DMS53 treated with DMSO at 0.1 percent for 48 hours (cell line): Measurements from ENCODE around the gene FAM193B.
"Not testable (repeated sequence)": the region's sequence is repeated elsewhere in the genome, so short reads cannot be mapped to it uniquely, and the experiment has no call there.

ENCODE experiments used
- DNase-seq: peaks from one replicate; lab custom pipeline; 2025; ENCODE audit not compliant: unreplicated experiment; lab: John Stamatoyannopoulos, UW

FAM193B gene

DNA sequence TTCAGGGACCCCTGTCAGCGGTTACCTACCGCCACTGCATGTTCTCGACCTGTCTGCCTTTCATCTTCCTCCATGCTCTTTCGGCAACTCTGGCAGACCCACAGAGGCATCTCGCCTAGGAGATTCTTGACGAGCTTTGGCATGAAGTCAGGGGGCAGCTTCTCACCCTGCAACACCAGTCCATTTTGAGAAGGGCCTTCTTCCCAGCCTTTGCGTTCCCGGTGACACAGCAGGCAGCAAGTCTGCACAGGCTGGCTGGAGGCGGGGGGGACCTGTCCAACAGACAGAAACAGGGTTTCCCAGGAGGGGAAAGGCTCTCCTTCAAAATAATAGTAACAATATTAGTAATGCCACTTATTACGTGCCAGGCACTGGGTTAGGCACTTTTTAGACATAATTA is 15.5 kb downstream of the FAM193B start:
- no peak for DNase-seq

DNA sequence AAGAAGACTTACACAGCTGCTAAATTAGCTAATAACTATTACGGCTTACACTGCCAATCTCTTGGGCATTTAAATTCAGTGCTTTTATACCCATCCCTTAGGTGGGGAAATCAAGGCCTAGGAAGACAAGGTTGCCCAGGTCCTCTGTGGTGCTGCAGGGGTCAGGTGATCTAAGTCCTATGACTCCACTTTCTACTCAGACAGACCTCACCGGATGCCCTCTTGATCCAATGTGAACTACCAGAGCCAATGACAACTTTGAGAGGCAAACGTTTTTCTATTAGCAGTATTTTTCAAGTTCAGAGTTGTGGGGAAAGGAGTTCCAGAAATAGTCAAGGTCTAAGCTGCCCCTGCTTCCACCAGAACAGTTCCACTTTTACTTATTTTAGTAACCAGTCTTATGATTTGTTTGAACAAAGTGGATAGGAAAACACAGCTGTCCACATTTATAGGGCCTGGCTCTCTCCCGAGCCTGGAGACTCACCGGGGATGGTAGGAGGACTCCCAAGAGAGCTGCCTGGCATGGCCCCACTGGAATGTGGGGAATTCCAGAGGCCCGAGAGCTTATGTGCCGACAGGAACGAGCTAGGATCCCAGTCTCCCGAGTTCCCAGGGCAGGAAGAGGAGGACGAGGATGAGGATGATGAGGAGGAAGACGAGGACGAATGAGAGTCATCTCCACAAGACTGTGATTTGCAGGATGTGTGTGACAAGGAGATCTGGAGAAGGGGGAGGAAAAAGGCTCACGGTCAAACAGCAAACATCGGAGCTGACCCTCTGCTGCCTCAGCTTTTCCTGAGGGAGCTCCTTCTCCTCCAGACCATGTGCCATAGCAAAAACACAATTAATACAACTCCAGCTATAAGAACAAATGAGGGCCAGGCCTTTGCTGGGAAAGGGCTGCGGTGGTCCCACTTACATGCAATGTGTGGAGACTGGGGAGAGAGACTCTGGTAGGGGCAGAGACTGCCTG is 16.7 kb downstream of the FAM193B start:
- peak; percentile 8 for DNase-seq

DNA sequence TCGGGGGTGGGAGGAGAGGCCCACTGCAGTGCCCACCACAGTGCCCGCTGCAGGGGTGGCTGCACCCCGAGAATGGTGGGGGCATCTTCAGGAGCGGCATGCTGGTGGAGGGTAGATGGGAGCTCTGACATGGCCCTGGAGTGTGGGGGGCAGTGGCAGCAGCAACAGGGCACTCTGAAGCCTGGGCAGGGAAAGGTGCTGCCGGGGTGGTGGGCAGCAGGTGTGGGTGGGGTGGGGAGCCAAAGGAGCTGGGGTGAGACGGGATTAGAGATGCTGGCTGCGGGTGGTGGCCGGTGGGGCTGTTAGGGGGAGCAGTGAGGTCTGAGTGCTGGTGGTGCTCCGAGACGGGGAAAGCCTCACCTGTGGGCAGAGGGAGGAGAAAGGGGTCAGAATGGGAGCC is 18.0 kb downstream of the FAM193B start:
- DNase-seq = no peak

DNA sequence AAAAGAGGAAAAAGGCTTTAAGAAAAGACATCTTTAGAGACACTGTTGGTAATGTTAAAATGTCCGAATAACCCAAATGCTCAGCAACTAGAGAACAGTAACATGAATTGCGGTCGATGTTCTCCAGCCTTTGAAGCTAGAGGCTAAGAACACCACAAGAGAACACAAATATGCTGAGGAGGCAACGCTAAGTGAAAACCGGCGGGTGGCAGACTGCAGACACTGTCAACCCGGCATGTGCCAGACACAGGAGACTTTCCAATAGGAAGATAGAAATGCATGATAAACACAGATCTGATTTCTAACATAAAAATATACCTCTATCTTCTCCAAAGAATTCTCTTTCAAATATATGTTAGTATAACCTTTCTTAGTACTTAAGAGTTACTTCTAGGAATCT is 19.2 kb downstream of the FAM193B start:
- no peak for DNase-seq

DNA sequence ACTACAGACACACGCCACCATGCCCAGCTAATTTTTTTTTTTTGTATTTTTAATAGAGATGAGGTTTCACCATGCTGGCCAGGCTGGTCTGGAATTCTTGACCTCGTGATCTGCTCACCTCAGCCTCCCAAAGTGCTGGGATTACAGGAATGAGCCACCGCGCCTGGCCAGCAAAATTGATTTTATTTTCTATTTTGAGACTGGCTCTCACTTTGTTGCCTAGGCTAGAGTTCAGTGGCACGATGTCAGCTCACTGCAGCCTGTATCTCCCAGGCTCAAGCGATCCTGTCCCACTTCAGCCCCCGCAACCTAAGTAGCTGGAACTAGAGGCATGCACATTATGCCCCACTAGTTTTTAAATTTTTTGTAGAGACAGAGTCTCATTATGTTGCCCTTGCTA is 19.9 kb downstream of the FAM193B start:
- DNase-seq = not testable (repeated sequence)

DNA sequence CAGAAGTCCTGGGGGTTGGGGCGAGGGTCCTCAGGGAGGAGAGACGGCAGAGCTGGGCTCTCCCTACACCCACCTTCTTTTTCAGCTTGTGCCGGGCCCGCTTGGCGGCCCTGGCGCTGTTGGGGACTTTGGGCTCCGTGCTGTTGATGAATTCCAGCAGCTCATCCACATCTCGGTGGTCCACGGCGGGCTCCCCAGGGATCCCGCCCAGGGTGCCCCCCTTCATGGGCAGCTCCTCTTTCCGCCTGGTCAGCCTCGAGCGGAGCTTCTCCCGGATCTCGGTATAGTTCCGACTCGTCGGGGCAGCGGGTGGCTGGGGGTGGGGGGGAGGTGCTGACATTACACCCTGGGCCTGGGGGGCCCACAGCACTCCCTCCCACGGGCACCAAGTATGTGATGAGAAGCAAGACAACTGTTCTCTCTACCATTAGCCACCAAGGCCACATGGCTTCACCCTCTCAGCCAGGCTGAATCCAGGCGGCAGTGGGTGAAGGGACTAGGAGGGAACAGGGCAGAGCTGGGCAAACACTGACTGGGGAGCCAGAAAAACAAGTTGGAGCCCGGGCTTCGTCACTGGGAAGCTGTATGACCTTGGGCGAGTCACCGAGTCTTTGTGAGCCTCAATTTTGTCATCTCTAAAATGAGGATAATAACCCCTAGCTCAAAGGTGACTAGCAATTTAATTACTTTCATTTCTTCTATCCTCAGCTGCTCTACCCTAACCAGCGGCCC is 23.0 kb downstream of the FAM193B start:
- DNase-seq = no peak

DNA sequence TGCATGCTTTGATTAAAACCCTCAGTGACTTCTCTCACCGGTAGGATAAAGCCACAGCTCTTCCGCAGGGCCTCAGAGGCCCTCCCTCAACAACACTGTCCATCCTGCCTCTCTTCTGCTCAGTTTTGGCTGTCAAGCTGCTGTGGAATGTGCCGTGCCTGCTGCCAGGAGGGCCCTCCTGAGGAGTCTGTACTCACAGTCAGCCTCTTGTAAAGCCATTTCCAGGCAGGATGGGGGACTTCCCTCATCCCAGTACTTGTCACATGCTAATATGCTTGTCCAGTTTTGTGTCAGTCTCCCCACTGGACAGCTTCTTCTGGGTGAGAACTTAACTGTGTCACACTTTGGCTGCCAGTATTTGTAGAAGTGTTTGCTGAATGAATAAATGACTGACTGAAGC is 23.7 kb downstream of the FAM193B start:
- DNase-seq = no peak

DNA sequence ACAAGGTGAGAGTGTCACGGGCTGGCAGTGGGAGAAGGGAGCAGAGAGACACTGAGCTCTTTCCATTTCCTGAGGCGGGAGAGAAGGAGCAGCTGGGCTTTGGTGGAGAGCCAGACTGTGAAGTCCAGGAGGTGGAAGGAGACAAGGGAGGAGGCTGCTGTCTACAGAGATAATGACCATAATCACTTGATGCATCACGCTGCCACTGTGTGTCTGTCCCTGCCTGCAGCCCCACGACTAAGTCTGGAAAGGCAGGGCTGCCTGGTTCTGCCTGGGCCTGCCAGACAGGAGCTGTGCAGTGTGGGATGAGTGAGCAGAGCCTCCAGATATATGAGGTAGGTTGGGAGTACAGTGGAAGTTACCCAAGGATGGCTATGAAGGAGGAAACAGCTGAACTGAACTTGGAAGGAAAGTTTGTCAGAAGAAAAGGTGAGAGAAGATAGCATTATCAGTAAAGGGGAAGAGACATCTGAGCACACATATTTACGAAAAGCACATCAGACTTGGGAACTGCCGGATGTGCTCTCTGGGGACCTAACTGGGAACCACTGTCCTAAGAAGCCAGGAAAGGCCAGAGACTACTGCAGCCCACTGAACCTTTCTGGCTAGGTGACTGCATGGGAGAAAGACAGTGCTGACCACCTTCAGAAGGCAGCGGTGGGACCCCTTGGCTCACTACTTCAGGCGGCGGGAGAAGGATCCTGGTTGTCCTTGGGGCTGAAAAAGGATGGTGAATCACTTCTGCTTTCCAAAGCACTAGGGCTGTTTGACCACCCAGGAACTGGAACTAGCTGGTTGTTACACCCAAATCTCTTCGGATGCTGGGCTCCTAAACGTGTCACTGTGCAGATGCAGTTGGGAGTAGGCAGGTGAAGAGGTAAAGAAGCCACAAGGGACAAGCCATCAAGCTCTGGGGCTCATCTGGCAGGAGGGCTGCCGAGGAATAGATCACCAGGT is 24.8 kb downstream of the FAM193B start:
- no peak for DNase-seq

DNA sequence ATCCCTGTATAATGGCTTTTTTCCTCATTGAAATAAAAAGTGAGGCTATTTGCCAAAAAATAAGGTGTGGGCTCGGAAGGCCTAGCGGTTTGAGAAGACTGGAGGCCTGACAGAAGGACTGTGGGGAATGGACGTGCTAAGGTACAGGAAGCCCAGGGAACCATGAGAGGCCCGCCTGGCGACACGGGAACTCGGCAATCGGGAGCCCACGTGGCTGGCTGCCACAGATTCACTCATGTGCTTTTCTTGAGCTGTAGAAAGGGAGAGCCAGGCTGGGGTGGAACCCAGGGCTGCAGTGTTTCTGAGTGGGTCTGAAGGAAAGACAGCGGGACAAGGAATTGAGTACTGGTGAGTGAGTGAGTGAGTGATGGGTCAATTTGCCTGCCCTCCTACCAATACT is 25.7 kb downstream of the FAM193B start:
- no peak for DNase-seq

DNA sequence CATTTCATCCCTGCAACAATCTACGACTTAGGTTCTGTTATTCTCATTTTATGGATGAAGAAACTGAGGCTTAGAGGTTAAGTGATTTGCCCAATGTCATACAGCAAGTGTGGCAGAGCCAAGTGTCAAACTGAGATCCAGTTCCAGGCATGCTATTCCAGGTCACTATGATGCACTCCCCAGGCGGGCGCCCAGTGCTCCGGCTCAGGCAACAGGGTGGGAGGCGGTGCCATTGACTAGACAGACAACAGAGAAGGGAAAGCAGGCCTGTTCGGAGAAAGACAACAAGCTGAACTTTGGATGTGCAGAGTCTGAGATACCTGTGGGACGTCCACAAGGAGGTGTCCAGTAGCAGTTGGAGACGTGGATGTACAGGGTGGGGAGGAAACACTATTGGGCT is 26.8 kb downstream of the FAM193B start:
- DNase-seq = no peak

DNA sequence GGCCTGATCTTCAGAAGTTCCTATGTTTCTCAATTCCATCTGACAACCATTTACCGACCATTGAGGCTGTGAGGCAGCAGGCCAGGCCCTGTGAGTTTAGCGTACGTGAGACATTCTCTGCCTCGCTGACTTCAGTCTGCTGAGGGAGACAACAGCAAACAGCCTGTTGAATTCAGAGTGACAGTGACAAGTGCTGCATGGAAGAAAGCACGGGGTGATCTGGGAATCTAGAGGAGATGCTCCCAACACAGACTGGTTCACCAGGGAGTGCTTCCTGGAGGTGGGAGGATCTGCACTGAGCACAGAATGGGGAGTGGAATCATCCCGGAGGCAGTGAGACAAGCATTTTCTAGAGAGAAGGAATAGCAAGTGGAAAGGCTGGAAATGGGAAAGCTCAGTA is 27.6 kb downstream of the FAM193B start:
- DNase-seq = no peak

DNA sequence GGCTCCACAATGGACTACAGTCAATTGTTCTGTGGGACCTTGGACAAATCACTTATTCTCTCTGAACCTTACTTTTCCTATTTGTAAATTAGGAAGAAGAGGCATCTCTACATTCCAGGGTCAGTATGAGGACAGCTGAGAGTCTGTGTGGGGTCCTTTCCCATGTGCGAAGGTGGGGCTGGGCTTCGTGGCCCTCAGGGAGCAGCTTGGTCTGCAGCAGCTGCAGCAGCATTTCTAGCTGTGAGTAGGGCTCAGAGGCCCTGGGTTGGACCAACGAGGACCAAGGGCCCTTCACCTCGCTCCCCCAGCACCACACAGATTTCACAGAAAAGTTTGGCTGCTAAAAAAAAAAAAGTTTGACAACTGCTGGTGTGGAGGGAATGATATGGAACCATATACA is 28.2 kb downstream of the FAM193B start:
- no peak for DNase-seq

DNA sequence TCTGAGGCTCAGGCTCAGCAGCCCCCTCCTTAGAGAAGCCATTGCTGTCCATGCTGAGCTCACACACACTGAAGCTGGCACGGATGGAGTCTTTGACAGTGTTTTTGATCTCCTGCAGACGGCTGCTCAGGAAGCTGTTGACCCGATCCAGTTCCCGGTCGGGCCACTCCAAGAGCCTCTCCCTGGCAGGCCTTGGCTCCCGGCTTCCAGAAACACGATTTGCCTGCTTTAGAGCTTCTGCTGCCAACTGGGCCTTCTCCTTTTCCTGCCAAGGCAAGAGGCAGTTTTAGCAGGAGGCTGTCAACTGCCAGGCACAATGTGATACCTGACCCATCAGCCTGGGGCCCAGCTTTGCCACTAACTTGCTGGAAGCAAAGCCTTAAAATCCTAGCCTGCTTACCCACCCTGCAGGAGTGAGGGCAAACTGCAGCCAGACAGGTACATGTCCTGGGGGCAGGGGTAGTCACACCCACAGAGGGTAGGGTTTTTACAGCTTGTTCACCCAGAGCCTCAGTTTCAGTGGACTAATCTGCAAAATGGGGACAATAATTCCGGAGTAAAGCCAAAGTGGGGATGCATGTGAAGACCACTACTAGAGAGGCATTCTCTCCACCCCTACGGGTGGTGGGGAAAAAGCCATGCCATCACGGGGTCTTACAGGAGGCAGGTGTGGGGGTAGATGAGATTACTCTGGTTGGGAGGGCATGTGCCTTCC is 29.3 kb downstream of the FAM193B start:
- no peak for DNase-seq

DNA sequence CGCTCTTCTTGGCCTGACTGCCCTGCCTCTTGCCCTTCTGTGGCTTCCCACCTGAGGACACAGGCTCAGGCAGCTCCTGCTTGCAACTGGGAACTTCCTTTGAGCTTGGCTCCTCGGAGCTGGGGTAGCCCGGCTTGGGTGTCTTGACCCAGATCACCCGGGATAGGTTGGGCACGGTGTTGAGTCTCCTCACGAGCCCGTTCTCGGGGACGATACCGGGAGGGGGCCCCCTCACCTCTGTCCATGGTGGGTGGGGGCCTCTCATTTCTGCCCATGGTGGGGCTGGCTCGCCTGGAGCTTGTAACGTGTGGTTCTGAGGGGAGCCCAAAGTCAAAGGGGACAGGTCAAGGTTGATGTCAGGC is 29.8 kb downstream of the FAM193B start:
- no peak for DNase-seq

DNA sequence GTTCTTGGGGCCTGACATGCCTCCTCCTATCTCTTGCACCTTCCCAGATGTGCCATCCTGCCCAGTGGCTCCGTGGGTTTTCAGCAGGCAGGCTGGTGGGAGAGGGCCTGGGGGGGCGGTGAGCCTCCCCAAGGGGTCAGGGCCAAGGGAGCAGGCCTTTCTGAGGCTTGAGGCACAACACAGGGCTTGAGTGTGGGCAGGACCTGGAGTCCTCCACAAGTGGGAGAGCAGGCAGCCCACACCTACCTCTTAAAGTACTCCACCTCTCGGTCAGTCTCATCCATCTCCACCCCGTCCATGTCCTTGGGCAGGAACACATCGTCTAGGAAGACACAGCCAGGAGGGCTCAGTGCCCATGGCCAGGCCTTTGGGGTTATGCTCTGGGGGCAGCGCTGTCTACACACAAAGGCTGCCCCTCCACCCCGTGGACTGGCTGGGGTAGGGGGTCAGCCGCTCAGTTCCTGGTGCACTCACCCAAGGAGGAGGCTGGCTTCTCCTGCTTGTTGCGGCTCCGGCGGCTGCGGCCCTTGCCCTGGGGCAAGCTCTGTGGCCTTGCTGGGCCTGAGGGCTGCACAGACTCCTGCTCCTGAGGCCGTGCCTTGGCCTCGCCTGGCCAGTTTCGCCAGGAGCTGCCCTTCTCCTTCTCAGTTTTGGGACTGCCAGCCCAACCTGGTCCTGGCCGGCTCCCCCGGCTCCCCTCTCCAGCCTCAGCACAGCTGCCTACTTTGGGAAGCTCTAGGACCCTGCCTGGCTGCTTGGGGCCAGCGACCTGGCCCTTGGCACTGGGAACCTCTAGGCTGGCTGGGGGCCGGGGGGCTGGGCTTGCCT is 30.4 kb downstream of the FAM193B start:
- DNase-seq = no peak

DNA sequence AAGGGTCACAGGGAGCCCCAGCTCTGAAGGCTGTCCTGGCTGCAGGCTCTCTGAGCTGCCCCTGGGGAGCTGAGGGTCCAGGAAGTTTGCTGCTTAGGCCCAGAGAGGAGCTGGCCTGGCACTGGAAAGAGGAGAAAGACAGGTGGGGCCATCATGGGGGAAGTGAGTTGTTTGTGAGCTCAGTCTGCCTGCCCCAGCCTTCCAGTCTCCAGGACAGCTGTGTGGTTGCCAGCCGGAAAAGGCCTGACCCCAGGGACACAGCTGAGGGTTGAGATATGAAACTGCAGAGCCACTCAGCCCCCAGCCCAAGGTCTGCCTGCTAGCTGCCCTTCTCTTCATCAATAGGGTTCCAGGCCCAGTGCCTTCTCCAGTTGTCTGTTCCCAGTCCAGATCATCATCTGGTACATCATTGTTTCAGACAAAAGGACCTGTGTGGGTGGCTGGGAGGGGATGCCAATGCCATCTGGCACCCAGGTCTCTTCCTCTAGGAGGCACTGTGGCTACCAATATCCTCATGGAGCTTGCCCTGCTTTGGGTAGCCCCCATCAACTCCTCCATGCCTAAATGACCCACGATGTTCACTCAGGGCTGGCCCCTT is 33.3 kb downstream of the FAM193B start:
- DNase-seq = no peak

DNA sequence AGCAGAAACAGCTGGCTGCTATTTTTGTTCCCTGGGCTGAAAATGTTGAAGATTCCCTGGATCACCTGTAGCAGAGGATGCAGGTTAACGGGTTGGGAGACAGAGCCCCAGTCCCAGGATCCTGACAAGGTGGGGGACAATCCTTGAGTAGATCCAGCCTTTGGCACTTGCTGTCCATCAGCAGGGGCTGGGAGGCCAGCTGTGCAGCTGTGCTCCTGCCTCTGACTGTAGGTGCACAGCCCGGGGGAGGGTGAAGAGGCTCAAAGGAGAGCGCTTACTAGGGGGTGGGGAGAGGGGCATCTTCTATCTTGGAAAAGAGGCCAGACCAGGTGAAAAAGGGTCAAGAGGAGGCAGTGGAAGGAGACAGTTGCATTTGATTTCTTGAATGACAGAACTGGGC is 34.1 kb downstream of the FAM193B start:
- no peak for DNase-seq

DNA sequence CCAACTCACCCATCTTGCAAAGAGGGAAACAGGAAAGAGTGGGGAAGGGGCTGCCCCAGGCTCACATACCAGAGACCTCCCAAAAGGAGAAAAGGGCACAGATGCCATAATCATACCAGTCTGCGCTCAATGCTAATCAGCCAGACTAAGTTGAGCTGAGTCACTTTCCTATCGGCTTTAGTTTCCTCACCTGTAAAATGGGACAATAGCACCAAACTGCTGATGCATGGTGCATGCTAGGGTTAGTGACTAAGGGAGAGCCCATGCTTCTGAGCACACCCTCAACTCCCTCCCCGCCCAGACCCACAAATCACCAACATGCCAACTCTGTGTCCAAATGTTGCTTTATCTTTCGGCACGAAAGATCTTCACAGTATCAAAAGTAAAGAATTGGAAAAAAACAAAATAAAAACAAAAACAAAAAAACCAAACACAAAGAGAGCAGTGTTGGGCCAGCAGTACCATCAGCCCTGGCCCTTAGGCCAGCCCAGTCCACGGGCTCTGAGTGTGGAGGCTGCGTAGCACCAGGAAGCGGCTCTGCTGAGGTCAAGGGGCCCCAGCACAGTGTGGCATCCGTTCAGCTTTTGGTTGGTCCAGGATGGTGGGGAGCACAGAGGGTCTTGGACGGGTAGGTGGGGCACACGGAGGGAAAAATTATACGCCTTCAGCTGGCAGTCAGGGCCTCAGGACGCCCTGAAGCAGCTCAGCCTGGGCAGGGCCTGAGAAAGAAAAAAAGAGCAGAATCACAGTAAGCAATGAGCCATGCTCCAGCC is 34.7 kb downstream of the FAM193B start:
- DNase-seq = no peak
